22Rv1 (cell line): ENCODE results near the gene AOPEP.

Experiments used
- H3K27ac ChIP-seq: fragments of 450-650 bp; 2 replicates; pipeline ENCODE4 v1.5.1; 2017
- ZFX ChIP-seq: fragments of 450-650 bp; IDR thresholded peaks from 2 replicates; pipeline ENCODE4 v1.6.1; 2017; ENCODE audit warnings: antibody characterized with exemption, borderline replicate concordance
- TF ChIP-seq, protein P1 (sequence below): fragments of 450-650 bp; IDR thresholded peaks from 2 replicates; pipeline ENCODE4 v1.5.1; 2017; ENCODE audit warnings: mild to moderate bottlenecking

Gene AOPEP

DNA sequence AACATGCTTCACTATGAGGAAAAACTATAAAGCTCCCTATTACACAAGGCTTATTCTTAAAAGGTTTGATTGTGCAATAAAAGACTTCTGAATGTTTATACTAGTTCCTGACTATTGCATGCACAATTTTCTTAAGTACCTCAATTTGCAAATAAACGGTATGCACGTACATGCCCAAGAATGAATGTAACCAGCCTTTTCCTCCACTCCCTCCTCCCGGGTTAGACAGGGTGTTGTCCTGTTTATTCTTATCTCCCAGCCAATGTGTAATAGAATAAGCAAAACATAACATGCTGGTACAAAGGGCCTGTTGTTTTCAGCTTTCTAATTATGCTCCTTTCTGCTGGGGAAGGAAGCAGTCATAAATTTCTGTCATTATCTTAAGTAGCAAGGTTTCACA, 79.1 kb downstream of the AOPEP start:
- TF ChIP-seq, protein P1, sequence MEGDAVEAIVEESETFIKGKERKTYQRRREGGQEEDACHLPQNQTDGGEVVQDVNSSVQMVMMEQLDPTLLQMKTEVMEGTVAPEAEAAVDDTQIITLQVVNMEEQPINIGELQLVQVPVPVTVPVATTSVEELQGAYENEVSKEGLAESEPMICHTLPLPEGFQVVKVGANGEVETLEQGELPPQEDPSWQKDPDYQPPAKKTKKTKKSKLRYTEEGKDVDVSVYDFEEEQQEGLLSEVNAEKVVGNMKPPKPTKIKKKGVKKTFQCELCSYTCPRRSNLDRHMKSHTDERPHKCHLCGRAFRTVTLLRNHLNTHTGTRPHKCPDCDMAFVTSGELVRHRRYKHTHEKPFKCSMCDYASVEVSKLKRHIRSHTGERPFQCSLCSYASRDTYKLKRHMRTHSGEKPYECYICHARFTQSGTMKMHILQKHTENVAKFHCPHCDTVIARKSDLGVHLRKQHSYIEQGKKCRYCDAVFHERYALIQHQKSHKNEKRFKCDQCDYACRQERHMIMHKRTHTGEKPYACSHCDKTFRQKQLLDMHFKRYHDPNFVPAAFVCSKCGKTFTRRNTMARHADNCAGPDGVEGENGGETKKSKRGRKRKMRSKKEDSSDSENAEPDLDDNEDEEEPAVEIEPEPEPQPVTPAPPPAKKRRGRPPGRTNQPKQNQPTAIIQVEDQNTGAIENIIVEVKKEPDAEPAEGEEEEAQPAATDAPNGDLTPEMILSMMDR, result no peak
- no peak for TF ChIP-seq ZFX
- peak overlapping the region; percentile 73 for H3K27ac ChIP-seq

DNA sequence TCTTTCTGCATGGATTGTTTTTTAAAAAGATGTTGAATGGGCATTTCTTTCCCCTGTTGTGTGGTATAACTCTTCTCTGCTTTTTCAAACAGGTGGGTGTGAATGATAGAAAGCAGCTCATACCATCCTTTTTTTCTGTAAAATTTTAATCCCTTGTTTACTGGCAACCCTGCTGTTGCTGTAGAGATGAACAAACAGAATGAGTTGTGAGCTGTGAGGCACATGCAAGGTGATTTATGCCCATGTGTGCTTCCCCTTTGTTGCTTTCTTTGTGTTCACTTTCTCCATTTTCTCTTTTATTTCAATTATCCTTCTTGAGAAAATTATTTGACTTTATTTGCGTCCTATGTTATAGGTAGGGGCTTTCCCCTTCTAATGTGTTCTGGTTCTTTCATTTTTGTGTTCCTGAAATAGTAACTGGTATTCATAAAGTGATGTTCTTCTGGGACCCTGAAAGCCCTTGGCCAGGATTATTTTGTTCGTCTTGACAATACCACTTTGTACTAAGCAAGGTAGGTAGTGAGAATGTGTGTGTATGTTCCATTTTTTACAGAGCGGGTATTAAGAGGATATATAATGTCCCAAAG, 79.9 kb downstream of the AOPEP start:
- H3K27ac ChIP-seq, result peak overlapping the region; percentile 73
- no peak for TF ChIP-seq ZFX
- TF ChIP-seq, protein P1, result no peak

DNA sequence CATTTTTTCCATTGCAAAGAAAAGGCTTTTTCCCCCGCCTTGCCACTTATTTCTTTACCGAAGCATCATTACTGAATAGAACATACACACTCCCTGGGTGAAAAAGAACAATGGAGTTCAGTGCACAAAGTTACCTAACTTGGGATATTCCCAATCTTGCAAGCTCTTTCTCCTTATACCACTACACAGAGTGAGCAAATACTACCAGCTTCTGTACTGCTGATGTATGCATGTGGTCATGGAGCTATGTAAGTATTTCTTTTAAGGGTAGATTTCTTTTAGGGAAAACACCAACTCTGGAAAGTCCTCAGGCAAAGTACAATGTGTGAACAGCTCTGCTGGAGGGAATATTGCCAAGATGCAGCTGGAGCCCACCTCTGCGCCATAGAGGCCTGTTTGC, 81.1 kb downstream of the AOPEP start:
- TF ChIP-seq, protein P1, result no peak
- no peak for TF ChIP-seq ZFX
- H3K27ac ChIP-seq, result no peak overlapping the region

DNA sequence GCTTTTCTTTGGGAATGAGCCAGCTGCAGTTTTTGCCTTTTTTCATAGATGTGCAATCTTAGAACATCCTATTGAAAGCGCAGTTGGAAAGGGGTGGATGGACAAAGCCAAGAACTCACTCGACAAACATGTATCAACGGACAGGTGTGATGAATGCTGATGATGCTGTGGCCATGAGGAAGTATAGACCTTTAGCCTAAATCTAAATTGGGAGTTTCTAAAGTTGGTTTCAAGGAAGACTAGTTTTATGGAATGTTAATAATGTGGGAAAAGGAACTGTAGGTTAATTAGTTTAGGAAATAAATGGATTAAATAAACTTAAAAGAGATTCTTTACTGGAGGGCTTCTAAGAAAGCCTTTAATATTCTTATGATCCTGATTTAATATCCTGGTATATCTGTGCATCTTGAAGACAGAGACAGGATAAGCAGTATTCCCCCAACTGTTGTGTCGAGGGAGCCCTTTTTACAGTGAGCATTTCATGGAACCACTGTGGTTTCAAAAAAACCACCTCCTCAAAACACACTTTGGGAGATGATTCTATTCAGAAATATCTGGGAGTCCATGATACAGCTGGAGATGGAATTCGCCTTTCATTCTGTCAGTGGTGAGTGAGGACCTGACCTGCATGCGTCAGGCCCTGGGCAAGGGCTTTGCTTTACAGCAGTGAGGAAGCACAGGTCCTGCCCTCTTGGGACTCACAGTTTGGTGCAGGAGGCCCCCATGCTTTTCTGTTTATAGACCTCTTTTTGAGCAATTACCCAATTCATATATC, 82.6 kb downstream of the AOPEP start:
- H3K27ac ChIP-seq, result no peak overlapping the region
- TF ChIP-seq, protein P1, result no peak
- no peak for TF ChIP-seq ZFX

DNA sequence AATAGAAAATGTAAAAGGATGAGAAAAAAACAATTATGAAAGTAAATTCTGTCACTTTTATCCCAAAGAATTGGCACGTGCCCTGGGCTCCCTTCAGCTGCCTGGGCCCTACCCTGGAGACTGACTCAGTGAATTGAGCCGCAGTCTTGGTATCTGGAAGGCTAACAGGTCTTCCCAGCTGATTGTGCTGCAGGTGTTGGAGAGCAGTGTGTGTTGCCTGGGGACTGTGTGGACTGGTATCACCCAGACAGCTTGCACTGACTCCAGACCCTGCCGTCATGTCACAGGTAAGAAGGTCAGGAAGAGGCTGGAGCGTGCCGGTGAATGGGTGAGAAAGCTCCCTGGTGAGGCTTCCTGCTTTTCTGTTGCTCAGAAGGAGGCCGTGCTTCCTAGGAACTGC, 83.3 kb downstream of the AOPEP start:
- no peak overlapping the region for H3K27ac ChIP-seq
- TF ChIP-seq, protein P1, result no peak
- no peak for TF ChIP-seq ZFX

DNA sequence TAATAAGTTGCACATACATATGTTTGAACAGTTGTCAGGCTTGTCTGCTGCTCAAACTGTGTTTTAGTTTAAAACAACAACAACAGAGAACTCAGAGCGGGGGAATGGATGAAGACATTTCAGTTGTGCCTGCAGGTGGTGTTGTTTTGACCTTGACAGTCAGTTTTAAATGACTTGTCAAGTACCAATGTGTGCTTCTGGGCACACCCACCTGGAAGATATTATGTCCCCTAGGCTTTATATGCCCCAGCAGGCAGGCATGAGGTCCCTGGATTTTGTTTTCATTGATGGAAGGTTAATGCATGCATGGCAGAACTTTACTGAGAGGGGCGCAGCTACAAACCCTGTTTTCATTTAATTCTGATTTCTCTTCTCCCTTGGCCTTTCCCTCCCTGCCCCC, 84.6 kb downstream of the AOPEP start:
- H3K27ac ChIP-seq, result no peak overlapping the region
- TF ChIP-seq, protein P1, result no peak
- no peak for TF ChIP-seq ZFX

DNA sequence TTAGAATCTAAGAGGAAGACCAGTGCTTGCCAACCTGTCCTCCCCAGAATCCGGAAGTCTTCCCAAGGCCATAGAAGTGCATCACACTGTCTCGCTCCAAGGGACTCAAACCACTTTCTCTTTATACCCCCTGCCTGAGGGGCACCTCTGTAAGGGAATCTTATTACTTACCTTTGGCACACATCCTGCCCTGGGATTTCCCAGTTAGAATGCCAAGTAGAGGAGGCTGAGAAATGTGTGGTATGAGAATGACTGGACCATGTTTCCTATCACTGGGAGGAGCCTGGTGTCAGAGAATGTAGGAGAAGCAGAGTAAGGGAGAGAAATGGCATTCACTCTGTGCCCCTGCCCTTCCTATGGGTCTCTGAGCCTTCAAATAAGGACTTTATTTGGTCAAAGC, 85.8 kb downstream of the AOPEP start:
- no peak for TF ChIP-seq ZFX
- TF ChIP-seq, protein P1, result no peak
- H3K27ac ChIP-seq, result no peak overlapping the region
